CD4-positive, CD25-positive, alpha-beta regulatory T cell (primary cell): ENCODE measurements around the gene GALNT4. TPM values are rescaled to one million over a fixed set of nuclear protein-coding genes. Genes with fewer than 3 reads are reported as not detected.

Experiments used
- ATAC-seq, 2 donors: fragments of 150-1000 bp; cut with Tn5 transposase; one replicate each; pipeline ENCODE4 v1.10.0; 2021; ENCODE audit warnings: low read depth in 2 of 2, moderate number of reproducible peaks in 2 of 2, moderate library complexity in 1 of 2
- DNase-seq, 3 donors: peaks; one replicate each; pipeline versions ENCODE4 v3.0.0 to v3.0.0-alpha.2; 2012 to 2022; ENCODE audit warnings: mixed read lengths in 1 of 3
- H3K27ac ChIP-seq: one replicate; pipeline ENCODE4 v1.7.0; 2013; ENCODE audit warnings: mild to moderate bottlenecking, low read length; ENCODE audit not compliant: insufficient read depth, poor library complexity, severe bottlenecking
- H3K27me3 ChIP-seq: one replicate; pipeline ENCODE4 v1.7.0; 2013; ENCODE audit warnings: low read length; ENCODE audit not compliant: control insufficient read depth, insufficient read depth
- H3K36me3 ChIP-seq: one replicate; pipeline ENCODE4 v1.7.0; 2013; ENCODE audit warnings: mild to moderate bottlenecking, low read length, moderate library complexity; ENCODE audit not compliant: control insufficient read depth, insufficient read depth
- H3K4me1 ChIP-seq: 2 replicates; pipeline ENCODE4 v1.7.0; 2013; ENCODE audit warnings: mild to moderate bottlenecking, low read length; ENCODE audit not compliant: insufficient read depth, control insufficient read depth, poor library complexity, severe bottlenecking
- H3K4me3 ChIP-seq: one replicate; pipeline ENCODE4 v1.7.0; 2013; ENCODE audit warnings: low read depth, mild to moderate bottlenecking, low read length, moderate library complexity
- H3K9me3 ChIP-seq, 2 experiments: 1 replicate in 1 of 2; 2 replicates in 1 of 2; pipeline ENCODE4 v1.7.0; 2013; ENCODE audit warnings: low read length in 2 of 2, mild to moderate bottlenecking in 1 of 2, moderate library complexity in 1 of 2; ENCODE audit not compliant: control insufficient read depth in 2 of 2
- H3K27ac Mint-ChIP-seq, 3 donors: one replicate each; pipeline ENCODE4 v1.8.0; 2020 to 2022; ENCODE audit warnings: mild to moderate bottlenecking in 3 of 3, mixed read lengths in 3 of 3, moderate library complexity in 2 of 3
- H3K27me3 Mint-ChIP-seq: one replicate; pipeline ENCODE4 v1.8.0; 2022; ENCODE audit warnings: mild to moderate bottlenecking, mixed read lengths
- H3K36me3 Mint-ChIP-seq: one replicate; pipeline ENCODE4 v1.8.0; 2020; ENCODE audit warnings: mixed read lengths
- H3K4me1 Mint-ChIP-seq, 4 donors: one replicate each; pipeline ENCODE4 v1.8.0; 2020 to 2022; ENCODE audit warnings: mixed read lengths in 4 of 4, mild to moderate bottlenecking in 1 of 4
- H3K4me3 Mint-ChIP-seq, 4 donors: one replicate each; pipeline ENCODE4 v1.8.0; 2020 to 2022; ENCODE audit warnings: mild to moderate bottlenecking in 4 of 4, mixed read lengths in 4 of 4, moderate library complexity in 3 of 4
- H3K9me3 Mint-ChIP-seq, 7 donors: one replicate each; pipeline ENCODE4 v1.8.0; 2020 to 2022; ENCODE audit warnings: mixed read lengths in 7 of 7, mild to moderate bottlenecking in 3 of 7, moderate library complexity in 2 of 7
- polyA plus RNA-seq, 4 donors: library from polyadenylated mRNA; unstranded; fragments of 300-500 nt; fragmentation: Illumina TruSeq; gene quantifications; one replicate each; pipeline ENCODE4 v1.2.3, GENCODE V29; 2021
- total RNA-seq: library from RNA; stranded (reverse); gene quantifications from one replicate; pipeline ENCODE4 v1.2.3, GENCODE V29; 2022

The GALNT4 gene
- total and polyA plus RNA-seq, 5 donors from 2014 or later: 5.0 to 8.8 (median 5.9) TPM

DNA sequence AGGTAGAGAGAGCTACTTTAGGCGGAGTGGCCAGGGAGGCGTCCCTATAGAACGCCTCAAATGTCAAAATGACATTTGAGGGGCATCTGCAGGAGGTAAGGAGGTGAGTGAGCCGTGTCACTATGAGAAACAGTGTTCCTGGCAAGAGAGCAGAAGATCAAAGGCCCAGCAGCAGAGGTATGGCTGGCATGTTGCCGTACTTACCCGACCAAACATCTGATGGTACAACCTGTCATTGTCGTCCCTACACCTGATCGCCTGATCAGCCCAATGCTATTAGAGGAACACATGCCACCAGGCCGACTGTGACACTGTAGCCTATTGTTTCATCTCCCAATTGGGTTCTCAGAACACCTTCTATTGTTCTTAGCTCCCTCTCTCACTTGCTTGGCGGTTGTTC lies 35.2 kb upstream of the GALNT4 start:
- Histone ChIP-seq H3K4me3 (no peak overlapping the region), H3K4me1 (no peaks in the 10 kb centered on the region), H3K27me3 (no peaks in the 10 kb centered on the region), H3K36me3 (no peaks in the 10 kb centered on the region), H3K27ac (no peak overlapping the region), H3K9me3 (no peaks in the 10 kb centered on the region)
- Mint-ChIP-seq H3K27me3 (peaks cover 5% of the 10 kb centered on the region), H3K36me3 (no peaks in the 10 kb centered on the region), H3K4me3 (no peak overlapping the region), H3K4me1 (peaks cover 0 to 4% (median 1%) of the 10 kb centered on the region in 4 donors), H3K27ac (no peak overlapping the region), H3K9me3 (no peaks in the 10 kb centered on the region)
- ATAC-seq: no peak
- no peak for DNase-seq

DNA sequence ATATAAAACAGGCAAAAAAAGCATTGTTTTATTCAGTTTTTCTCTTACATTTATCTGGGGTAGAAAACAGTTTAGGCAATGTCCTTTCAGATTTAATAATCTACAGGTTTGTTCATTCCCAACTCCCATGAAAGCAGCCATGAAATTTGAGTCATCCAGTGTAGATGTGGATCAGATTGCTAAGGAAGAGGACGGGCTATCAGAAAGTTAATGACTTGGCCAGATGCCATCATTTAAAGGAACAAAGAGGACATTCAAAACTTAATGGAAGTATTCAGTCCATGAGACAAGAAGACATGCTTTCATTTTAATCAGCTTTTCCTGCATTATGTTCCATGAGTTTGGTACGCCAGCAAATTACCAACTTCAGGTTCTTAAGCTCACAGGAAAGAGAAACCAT lies 32.4 kb upstream of the GALNT4 start:
- DNase-seq (no peak), ATAC-seq (no peak)
- no peaks in the 10 kb centered on the region for H3K4me1 ChIP-seq
- no peak overlapping the region for H3K4me3 ChIP-seq
- no peaks in the 10 kb centered on the region for H3K27me3 ChIP-seq
- no peak overlapping the region for H3K4me3 Mint-ChIP-seq
- H3K27me3 Mint-ChIP-seq: peaks cover 5% of the 10 kb centered on the region
- no peak overlapping the region for H3K27ac ChIP-seq
- no peaks in the 10 kb centered on the region for H3K36me3 ChIP-seq
- H3K9me3 ChIP-seq: no peaks in the 10 kb centered on the region
- peaks cover 0 to 3% (median 1%) of the 10 kb centered on the region in 4 donors for H3K4me1 Mint-ChIP-seq
- H3K9me3 Mint-ChIP-seq: peaks cover 0 to 6% (median 0%) of the 10 kb centered on the region in 7 donors
- H3K27ac Mint-ChIP-seq: no peak overlapping the region
- H3K36me3 Mint-ChIP-seq: no peaks in the 10 kb centered on the region

DNA sequence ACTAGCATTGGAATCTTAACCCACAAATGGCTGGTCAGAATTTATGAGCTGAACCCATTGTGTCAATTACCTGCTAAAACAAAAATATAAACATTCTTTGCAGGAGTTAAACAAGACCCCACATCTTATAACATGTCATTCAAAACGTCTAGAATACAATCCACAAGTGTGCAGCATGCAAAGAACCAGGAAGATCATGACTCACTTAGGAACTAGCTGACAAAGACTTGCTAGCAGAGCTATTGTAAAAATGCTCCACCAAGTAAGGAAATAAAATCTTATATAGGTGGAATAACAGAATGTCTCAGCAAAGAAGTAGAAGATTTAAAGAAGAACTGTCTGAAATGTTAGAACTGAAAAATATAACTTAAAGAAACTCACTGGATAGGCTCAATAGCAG lies 27.8 kb upstream of the GALNT4 start:
- DNase-seq (no peak), ATAC-seq (no peak)
- no peaks in the 10 kb centered on the region for H3K36me3 Mint-ChIP-seq
- Histone ChIP-seq H3K9me3 (no peaks in the 10 kb centered on the region), H3K4me1 (no peaks in the 10 kb centered on the region), H3K27ac (no peak overlapping the region), H3K36me3 (no peaks in the 10 kb centered on the region), H3K4me3 (no peak overlapping the region), H3K27me3 (no peaks in the 10 kb centered on the region)
- H3K27ac Mint-ChIP-seq: no peak overlapping the region
- no peaks in the 10 kb centered on the region for H3K4me1 Mint-ChIP-seq
- H3K27me3 Mint-ChIP-seq: peaks cover 1% of the 10 kb centered on the region
- peaks cover 0 to 6% (median 0%) of the 10 kb centered on the region in 7 donors for H3K9me3 Mint-ChIP-seq
- H3K4me3 Mint-ChIP-seq: no peak overlapping the region

DNA sequence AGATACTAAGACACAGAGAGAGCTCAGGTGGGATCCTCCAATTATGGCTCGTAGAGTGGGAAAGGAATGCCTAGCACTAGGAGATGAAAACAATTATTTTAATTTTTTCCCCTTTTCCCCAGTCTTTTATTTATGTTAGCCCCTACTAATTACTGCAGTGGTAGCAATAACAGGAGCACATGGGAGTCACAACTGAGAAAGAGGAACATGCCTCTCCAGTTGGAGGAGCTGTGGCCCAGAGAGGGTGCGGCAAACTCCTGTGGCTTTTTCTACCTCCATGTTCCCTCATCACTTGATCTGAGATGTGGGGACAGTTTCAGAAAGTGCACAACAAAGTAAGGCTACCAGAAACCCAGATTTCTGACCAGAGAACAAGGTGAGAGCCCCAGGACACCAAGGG lies 27.2 kb upstream of the GALNT4 start:
- Mint-ChIP-seq H3K36me3 (no peaks in the 10 kb centered on the region), H3K4me1 (no peaks in the 10 kb centered on the region), H3K27ac (no peak overlapping the region), H3K27me3 (no peaks in the 10 kb centered on the region), H3K4me3 (no peak overlapping the region), H3K9me3 (peaks cover 0 to 6% (median 0%) of the 10 kb centered on the region in 7 donors)
- DNase-seq (no peak), ATAC-seq (no peak)
- Histone ChIP-seq H3K27me3 (no peaks in the 10 kb centered on the region), H3K4me1 (no peaks in the 10 kb centered on the region), H3K27ac (no peak overlapping the region), H3K4me3 (no peak overlapping the region), H3K9me3 (no peaks in the 10 kb centered on the region), H3K36me3 (no peaks in the 10 kb centered on the region)

DNA sequence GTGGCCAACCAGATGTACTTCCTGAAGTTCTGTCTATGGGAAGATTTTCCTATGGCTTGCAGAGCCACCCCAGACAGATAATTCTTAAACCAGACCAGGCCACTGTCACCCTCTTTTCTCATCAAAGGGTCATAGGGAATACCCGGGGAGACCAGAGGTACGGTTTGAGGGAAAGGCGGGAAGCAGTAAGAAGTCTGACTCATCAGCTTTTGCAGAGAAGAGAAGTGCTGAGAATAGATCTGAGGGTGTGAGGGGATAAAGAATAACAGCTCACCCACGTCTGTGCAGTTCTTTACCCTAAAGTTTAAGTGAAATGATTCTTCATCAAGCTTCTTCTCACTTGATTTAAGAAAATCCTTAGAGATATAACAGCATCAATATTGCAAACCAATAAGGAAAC lies 22.5 kb upstream of the GALNT4 start:
- no peak for DNase-seq
- Mint-ChIP-seq H3K4me3 (no peak overlapping the region), H3K4me1 (peaks cover 0 to 12% (median 6%) of the 10 kb centered on the region in 4 donors), H3K9me3 (no peaks in the 10 kb centered on the region), H3K27me3 (no peaks in the 10 kb centered on the region), H3K27ac (no peak overlapping the region), H3K36me3 (no peaks in the 10 kb centered on the region)
- no peak for ATAC-seq
- H3K4me3 ChIP-seq: no peak overlapping the region
- H3K36me3 ChIP-seq: no peaks in the 10 kb centered on the region
- H3K27me3 ChIP-seq: no peaks in the 10 kb centered on the region
- no peaks in the 10 kb centered on the region for H3K9me3 ChIP-seq
- H3K4me1 ChIP-seq: peaks cover 6% of the 10 kb centered on the region
- no peak overlapping the region for H3K27ac ChIP-seq

DNA sequence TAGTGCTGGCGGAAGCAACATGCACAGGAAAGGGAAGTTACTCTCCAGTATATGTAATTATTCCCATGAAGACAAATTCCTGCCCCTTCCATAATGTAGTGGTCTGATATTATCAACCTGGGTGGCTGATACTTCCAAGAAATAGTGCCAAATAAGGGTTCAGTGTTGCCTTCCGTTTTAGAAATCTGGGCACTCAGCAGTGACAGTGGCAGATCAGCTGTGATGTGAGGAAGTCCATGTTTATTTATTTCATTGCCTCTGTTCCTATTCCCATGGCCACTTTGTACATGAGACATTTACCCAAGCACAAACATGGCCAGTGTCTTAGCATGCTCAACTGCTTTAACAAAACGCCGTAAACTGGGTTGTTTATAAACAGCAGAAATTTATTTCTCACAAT lies 21.6 kb upstream of the GALNT4 start:
- no peak for ATAC-seq
- Histone ChIP-seq H3K27me3 (no peaks in the 10 kb centered on the region), H3K36me3 (no peaks in the 10 kb centered on the region), H3K4me1 (peaks cover 6% of the 10 kb centered on the region), H3K4me3 (no peak overlapping the region), H3K9me3 (no peaks in the 10 kb centered on the region), H3K27ac (no peak overlapping the region)
- peaks cover 0 to 14% (median 6%) of the 10 kb centered on the region in 4 donors for H3K4me1 Mint-ChIP-seq
- H3K4me3 Mint-ChIP-seq: no peak overlapping the region
- H3K36me3 Mint-ChIP-seq: no peaks in the 10 kb centered on the region
- no peaks in the 10 kb centered on the region for H3K27me3 Mint-ChIP-seq
- no peaks in the 10 kb centered on the region for H3K9me3 Mint-ChIP-seq
- no peak overlapping the region for H3K27ac Mint-ChIP-seq
- DNase-seq: no peak

DNA sequence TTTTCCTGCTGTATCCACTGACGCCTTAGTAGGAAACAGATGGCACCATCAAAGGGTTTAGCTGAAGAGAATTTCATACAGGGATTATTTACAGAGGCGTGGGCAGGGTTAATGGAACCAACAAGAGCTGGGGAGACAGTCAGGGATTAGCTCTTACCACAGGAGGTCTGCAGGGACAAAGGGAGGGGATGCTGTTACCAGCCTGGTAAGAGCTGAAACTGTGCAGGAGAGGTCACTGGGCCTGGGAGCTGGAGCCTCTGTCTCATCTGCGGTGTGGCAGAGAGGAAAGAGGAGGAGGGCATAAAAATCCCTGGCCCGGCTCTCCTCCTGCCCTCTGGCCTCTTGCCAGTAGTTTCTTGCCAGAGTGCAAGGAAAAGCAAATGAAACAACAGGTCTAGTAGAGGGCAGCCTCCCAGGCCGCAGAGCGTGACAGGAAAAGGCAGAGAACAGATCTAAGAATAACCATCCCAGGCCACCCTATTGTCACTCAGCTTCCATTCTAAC lies 20.1 kb upstream of the GALNT4 start:
- DNase-seq: no peak
- Histone ChIP-seq H3K27me3 (no peaks in the 10 kb centered on the region), H3K9me3 (no peaks in the 10 kb centered on the region), H3K36me3 (no peaks in the 10 kb centered on the region), H3K4me1 (peaks cover 6% of the 10 kb centered on the region), H3K4me3 (no peak overlapping the region), H3K27ac (no peak overlapping the region)
- no peak for ATAC-seq
- no peaks in the 10 kb centered on the region for H3K36me3 Mint-ChIP-seq
- peaks cover 0 to 14% (median 6%) of the 10 kb centered on the region in 4 donors for H3K4me1 Mint-ChIP-seq
- H3K9me3 Mint-ChIP-seq: no peaks in the 10 kb centered on the region
- H3K27ac Mint-ChIP-seq: no peak overlapping the region
- H3K27me3 Mint-ChIP-seq: no peaks in the 10 kb centered on the region
- no peak overlapping the region for H3K4me3 Mint-ChIP-seq

DNA sequence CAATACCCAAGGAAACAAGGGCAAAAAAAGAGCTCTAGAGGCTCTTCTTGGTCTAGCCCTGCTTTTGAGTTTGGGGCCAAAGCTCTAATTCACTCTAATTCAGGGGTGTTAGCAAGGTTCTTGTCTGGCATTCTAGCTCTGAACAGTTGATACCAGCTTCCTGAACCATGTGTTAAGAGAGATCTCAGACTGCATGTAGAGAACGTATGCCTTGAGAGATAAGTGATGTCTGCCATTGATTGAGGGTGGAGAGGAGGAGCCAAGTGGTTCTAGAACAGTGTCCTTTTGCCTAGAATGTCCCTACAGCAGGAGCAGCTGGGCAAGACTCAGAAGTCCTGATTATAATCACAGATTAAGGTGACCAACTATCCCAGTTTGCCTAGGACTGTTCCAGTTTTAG lies 19.4 kb upstream of the GALNT4 start:
- Histone ChIP-seq H3K36me3 (no peaks in the 10 kb centered on the region), H3K4me3 (no peak overlapping the region), H3K9me3 (no peaks in the 10 kb centered on the region), H3K4me1 (peaks cover 6% of the 10 kb centered on the region), H3K27me3 (no peaks in the 10 kb centered on the region), H3K27ac (no peak overlapping the region)
- DNase-seq: no peak
- Mint-ChIP-seq H3K4me1 (peaks cover 0 to 14% (median 6%) of the 10 kb centered on the region in 4 donors), H3K27me3 (no peaks in the 10 kb centered on the region), H3K27ac (no peak overlapping the region), H3K9me3 (no peaks in the 10 kb centered on the region), H3K36me3 (no peaks in the 10 kb centered on the region), H3K4me3 (no peak overlapping the region)
- ATAC-seq: no peak
